RWPE2 (cell line): ENCODE measurements around the gene POU2F1.

ENCODE experiments used
- ATAC-seq: fragments of 200-7000 bp; cut with Tn5 transposase; 3 replicates; pipeline ENCODE4 v1.9.1; 2021; ENCODE audit warnings: low read depth
- DNase-seq: peaks from one replicate; pipeline ENCODE4 v3.0.0-alpha.2; 2020; ENCODE audit warnings: low spot score
- H3K27ac ChIP-seq: fragments of 450-650 bp; 2 replicates; pipeline ENCODE4 v1.5.1; 2017; ENCODE audit warnings: mild to moderate bottlenecking; ENCODE audit not compliant: poor library complexity, severe bottlenecking
- H3K27me3 ChIP-seq: fragments of 250-450 bp; sonication (Bioruptor Pico); 2 replicates; pipeline ENCODE4 v1.5.1; 2021; ENCODE audit warnings: mild to moderate bottlenecking, moderate library complexity; ENCODE audit not compliant: insufficient read depth, poor library complexity, severe bottlenecking
- H3K36me3 ChIP-seq: fragments of 250-450 bp; sonication (Bioruptor Pico); 2 replicates; pipeline ENCODE4 v1.5.1; 2020; ENCODE audit warnings: low read depth, mild to moderate bottlenecking, moderate library complexity
- H3K4me1 ChIP-seq: fragments of 250-450 bp; sonication (Bioruptor Pico); 2 replicates; pipeline ENCODE4 v1.5.1; 2021; ENCODE audit warnings: mild to moderate bottlenecking, moderate library complexity; ENCODE audit not compliant: insufficient read depth, poor library complexity, severe bottlenecking
- H3K4me3 ChIP-seq: fragments of 250-450 bp; sonication (Bioruptor Pico); 2 replicates; pipeline ENCODE4 v1.5.1; 2021; ENCODE audit warnings: mild to moderate bottlenecking, moderate library complexity; ENCODE audit not compliant: severe bottlenecking
- H3K9me3 ChIP-seq: fragments of 250-450 bp; sonication (Bioruptor Pico); 2 replicates; pipeline ENCODE4 v1.5.1; 2021; ENCODE audit warnings: mild to moderate bottlenecking, moderate library complexity; ENCODE audit not compliant: severe bottlenecking
- TF ChIP-seq, protein P1 (sequence below): fragments of 450-650 bp; IDR thresholded peaks from one replicate; pipeline ENCODE4 v1.5.1; 2017; ENCODE audit warnings: mild to moderate bottlenecking, moderate library complexity; ENCODE audit not compliant: poor library complexity, severe bottlenecking

Gene POU2F1

DNA sequence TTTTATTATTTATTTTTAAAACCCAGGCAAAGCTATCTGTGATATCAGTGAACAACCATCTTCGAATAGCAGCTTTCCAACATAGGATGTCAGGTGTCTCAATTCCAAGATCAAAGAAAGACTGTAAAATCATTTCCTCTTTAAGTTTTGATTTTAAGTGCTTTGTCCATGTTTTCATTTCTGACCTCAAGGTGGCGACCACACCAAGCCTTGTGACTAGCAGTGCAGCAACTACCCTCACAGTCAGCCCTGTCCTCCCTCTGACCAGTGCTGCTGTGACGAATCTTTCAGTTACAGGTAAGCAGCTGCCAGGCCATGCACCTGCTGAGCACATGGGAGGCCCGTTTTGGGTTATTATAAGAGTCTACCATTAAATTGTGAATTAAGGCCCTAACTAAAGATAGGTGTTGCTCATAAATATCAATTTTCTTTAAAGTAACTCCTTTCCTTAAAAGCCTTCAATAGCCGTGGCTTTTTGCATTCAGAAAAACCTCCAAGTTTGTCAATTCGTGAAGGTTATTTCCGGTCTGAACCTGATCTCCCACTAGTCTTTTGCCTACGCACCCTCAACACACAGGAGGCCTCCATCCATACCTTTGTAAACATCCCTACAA, 180.7 kb downstream of the POU2F1 start:
- Histone ChIP-seq H3K27me3 (no peaks in the 10 kb centered on the region), H3K36me3 (peaks cover 22% of the 10 kb centered on the region), H3K9me3 (no peaks in the 10 kb centered on the region), H3K27ac (no peak overlapping the region), H3K4me3 (no peak overlapping the region), H3K4me1 (no peaks in the 10 kb centered on the region)
- peak; percentile 80; the same call in 2 of the 3 replicates for ATAC-seq
- no peak for DNase-seq
- TF ChIP-seq, protein P1, sequence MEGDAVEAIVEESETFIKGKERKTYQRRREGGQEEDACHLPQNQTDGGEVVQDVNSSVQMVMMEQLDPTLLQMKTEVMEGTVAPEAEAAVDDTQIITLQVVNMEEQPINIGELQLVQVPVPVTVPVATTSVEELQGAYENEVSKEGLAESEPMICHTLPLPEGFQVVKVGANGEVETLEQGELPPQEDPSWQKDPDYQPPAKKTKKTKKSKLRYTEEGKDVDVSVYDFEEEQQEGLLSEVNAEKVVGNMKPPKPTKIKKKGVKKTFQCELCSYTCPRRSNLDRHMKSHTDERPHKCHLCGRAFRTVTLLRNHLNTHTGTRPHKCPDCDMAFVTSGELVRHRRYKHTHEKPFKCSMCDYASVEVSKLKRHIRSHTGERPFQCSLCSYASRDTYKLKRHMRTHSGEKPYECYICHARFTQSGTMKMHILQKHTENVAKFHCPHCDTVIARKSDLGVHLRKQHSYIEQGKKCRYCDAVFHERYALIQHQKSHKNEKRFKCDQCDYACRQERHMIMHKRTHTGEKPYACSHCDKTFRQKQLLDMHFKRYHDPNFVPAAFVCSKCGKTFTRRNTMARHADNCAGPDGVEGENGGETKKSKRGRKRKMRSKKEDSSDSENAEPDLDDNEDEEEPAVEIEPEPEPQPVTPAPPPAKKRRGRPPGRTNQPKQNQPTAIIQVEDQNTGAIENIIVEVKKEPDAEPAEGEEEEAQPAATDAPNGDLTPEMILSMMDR: peak; percentile 78

DNA sequence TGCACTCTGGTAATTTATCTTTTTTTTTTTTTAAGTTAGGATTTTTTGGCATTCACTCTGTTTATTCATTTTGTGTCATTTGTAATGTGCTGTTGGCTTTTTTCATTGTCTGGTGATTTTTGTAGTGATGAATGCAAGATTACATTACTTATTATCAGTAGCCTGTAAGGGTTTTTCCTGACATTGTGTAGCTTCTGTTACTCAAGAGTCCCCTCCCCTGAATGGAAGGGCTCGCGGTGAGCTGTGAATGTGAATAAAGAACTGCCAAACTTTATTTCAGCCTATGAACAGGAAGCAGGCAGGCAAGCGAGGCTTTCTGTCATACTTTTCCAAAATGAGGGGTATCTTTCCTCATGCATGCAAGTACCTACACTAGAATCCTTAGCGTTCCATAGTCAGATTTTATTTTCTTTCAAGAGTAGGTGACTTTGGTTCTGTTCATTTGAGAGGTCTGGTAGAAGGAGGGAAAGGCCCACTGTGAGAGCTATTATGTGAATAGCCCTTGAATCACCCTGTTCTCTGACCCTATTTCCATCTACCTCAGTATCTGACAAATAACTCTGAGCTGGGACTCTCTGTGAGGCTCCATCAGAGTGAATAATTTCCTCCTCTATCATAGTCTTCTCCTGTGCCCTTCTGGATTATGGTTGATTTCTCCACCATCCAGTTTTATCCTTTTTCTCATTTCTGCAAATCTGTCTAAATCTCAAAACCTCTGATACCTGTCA, 183.6 kb downstream of the POU2F1 start:
- Histone ChIP-seq H3K9me3 (no peaks in the 10 kb centered on the region), H3K4me1 (no peaks in the 10 kb centered on the region), H3K4me3 (no peak overlapping the region), H3K27me3 (no peaks in the 10 kb centered on the region), H3K27ac (no peak overlapping the region), H3K36me3 (peaks cover 18% of the 10 kb centered on the region)
- ATAC-seq (no peak), DNase-seq (no peak)
- TF ChIP-seq, protein P1: no peak

DNA sequence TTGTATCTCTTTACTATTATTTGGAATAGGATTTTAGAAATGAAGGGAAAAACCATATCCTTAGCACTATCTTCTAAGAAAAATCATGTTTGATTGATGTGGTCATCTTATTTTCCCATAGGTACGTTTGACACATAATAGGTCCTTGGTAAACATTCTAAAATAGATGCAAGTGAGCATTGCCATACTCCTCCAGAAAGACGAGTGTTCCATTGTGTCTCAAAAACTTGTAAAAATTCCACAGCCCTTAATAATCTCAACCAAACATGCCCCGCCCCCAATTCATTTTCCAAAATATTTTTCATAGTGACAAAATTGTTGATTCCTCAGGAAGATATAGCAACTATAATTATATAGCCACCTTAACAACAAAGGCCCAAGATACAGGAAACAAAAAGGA, 184.2 kb downstream of the POU2F1 start:
- ATAC-seq (peak; percentile 48; the same call in 1 of the 3 replicates), DNase-seq (no peak)
- Histone ChIP-seq H3K36me3 (peaks cover 18% of the 10 kb centered on the region), H3K9me3 (no peaks in the 10 kb centered on the region), H3K27ac (no peak overlapping the region), H3K4me3 (no peak overlapping the region), H3K27me3 (no peaks in the 10 kb centered on the region), H3K4me1 (no peaks in the 10 kb centered on the region)
- TF ChIP-seq, protein P1: no peak

- ATAC-seq (no peak), DNase-seq (no peak)
- no peak overlapping the region for H3K4me3 ChIP-seq
- no peaks in the 10 kb centered on the region for H3K27me3 ChIP-seq
- H3K27ac ChIP-seq: no peak overlapping the region
- no peaks in the 10 kb centered on the region for H3K9me3 ChIP-seq
- TF ChIP-seq, protein P1: no peak
- H3K36me3 ChIP-seq: peaks cover 6% of the 10 kb centered on the region; the same call in 1 of the 2 replicates
- H3K4me1 ChIP-seq: no peaks in the 10 kb centered on the region
Observed at GRCh38 chr1:167408355-167408754, 187.7 kb downstream of the POU2F1 start.

DNA sequence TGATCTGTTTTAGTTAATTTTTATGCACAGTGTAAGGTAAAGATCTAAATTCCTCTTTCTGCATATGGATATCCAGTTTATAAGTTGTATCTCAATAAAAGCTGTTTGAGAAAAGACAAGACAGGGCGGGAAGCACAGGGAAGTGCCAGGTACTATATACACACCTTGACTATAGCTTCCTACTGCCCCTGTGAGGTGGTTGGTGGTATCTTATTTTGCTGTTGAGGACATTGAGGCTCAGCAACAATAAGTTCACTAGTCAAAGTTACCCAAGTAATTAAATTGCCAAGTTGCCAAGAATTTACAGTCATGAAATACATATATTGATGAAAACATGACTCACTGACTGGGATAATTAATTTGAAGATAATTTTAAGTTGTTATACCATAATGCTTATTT, 188.5 kb downstream of the POU2F1 start:
- H3K27me3 ChIP-seq: no peaks in the 10 kb centered on the region
- H3K27ac ChIP-seq: no peak overlapping the region
- TF ChIP-seq, protein P1: peak; percentile 34
- no peak overlapping the region for H3K4me3 ChIP-seq
- DNase-seq (no peak), ATAC-seq (peak; percentile 78; the same call in 2 of the 3 replicates)
- H3K9me3 ChIP-seq: no peaks in the 10 kb centered on the region
- H3K36me3 ChIP-seq: peaks cover 10% of the 10 kb centered on the region; the same call in 1 of the 2 replicates
- H3K4me1 ChIP-seq: no peaks in the 10 kb centered on the region
